Osteocyte (in vitro differentiated cells): Measurements from ENCODE around the gene ULBP2. TPM values are rescaled to one million over a fixed set of nuclear protein-coding genes. Genes with fewer than 3 reads are reported as not detected.
"Not testable (repeated sequence)": the region's sequence is repeated elsewhere in the genome, so short reads cannot be mapped to it uniquely, and the experiment has no call there.

Experiments used
- DNase-seq: peaks from one replicate; pipeline ENCODE4 v3.0.0; 2021; ENCODE audit warnings: mixed read lengths; ENCODE audit not compliant: unreplicated experiment; ENCODE audit errors: extremely low spot score
- H3K27ac Mint-ChIP-seq: one replicate; pipeline ENCODE4 v1.8.0; 2021; ENCODE audit warnings: mild to moderate bottlenecking, mixed read lengths; ENCODE audit not compliant: unreplicated experiment
- H3K27me3 Mint-ChIP-seq: one replicate; pipeline ENCODE4 v1.8.0; 2021; ENCODE audit warnings: mixed read lengths; ENCODE audit not compliant: unreplicated experiment
- H3K36me3 Mint-ChIP-seq: one replicate; pipeline ENCODE4 v1.8.0; 2021; ENCODE audit warnings: mixed read lengths; ENCODE audit not compliant: unreplicated experiment
- H3K4me1 Mint-ChIP-seq: one replicate; pipeline ENCODE4 v1.8.0; 2021; ENCODE audit warnings: mixed read lengths; ENCODE audit not compliant: unreplicated experiment
- H3K4me3 Mint-ChIP-seq: one replicate; pipeline ENCODE4 v1.8.0; 2021; ENCODE audit warnings: mild to moderate bottlenecking, moderate library complexity, mixed read lengths; ENCODE audit not compliant: unreplicated experiment
- H3K9me3 Mint-ChIP-seq: one replicate; pipeline ENCODE4 v1.8.0; 2021; ENCODE audit warnings: mixed read lengths; ENCODE audit not compliant: unreplicated experiment
- CTCF ChIP-seq: fragments of 200-600 bp; sonication (generic); IDR thresholded peaks from 2 replicates; pipeline ENCODE4 v1.5.0; 2021; ENCODE audit warnings: antibody characterized with exemption, mild to moderate bottlenecking, moderate library complexity
- total RNA-seq: library from RNA; stranded (reverse); gene quantifications from 2 replicates; pipeline ENCODE4 v1.2.1, GENCODE V29; 2021

The ULBP2 gene
- total RNA-seq, 1 donor from 2014 or later: 2.1 TPM

- no peak for TF ChIP-seq CTCF
- Mint-ChIP-seq H3K9me3 (no peaks in the 10 kb centered on the region), H3K27ac (no peak overlapping the region), H3K4me3 (no peak overlapping the region), H3K27me3 (peaks cover 26% of the 10 kb centered on the region), H3K36me3 (no peaks in the 10 kb centered on the region), H3K4me1 (no peaks in the 10 kb centered on the region)
- DNase-seq: peak; percentile 65
Observed at GRCh38 chr6:149915970-149916865, 25.6 kb upstream of the ULBP2 start.

- no peak for TF ChIP-seq CTCF
- no peak overlapping the region for H3K27ac Mint-ChIP-seq
- H3K9me3 Mint-ChIP-seq: no peaks in the 10 kb centered on the region
- H3K36me3 Mint-ChIP-seq: no peaks in the 10 kb centered on the region
- H3K4me3 Mint-ChIP-seq: no peak overlapping the region
- peaks cover 3% of the 10 kb centered on the region for H3K4me1 Mint-ChIP-seq
- peak; percentile 51 for DNase-seq
- peaks cover 18% of the 10 kb centered on the region for H3K27me3 Mint-ChIP-seq
Observed at GRCh38 chr6:149917679-149918078, 24.1 kb upstream of the ULBP2 start.

- TF ChIP-seq CTCF: no peak
- Mint-ChIP-seq H3K27ac (no peak overlapping the region), H3K9me3 (no peaks in the 10 kb centered on the region), H3K27me3 (peaks cover 11% of the 10 kb centered on the region), H3K36me3 (no peaks in the 10 kb centered on the region), H3K4me3 (no peak overlapping the region), H3K4me1 (peaks cover 8% of the 10 kb centered on the region)
- DNase-seq: peak; percentile 69
Observed at GRCh38 chr6:149918151-149918905, 23.5 kb upstream of the ULBP2 start.

- H3K27ac Mint-ChIP-seq: not testable (repeated sequence)
- H3K4me1 Mint-ChIP-seq: peaks cover 11% of the 10 kb centered on the region
- DNase-seq: peak; percentile 44
Observed at GRCh38 chr6:149919126-149919833, 22.5 kb upstream of the ULBP2 start.

GRCh38 chr6:149919834-149920225 lies 22.0 kb upstream of the ULBP2 start:
- H3K27me3 Mint-ChIP-seq: peaks cover 9% of the 10 kb centered on the region
- H3K4me3 Mint-ChIP-seq: no peak overlapping the region
- H3K36me3 Mint-ChIP-seq: no peaks in the 10 kb centered on the region
- H3K4me1 Mint-ChIP-seq: peaks cover 11% of the 10 kb centered on the region
- no peak for TF ChIP-seq CTCF
- no peaks in the 10 kb centered on the region for H3K9me3 Mint-ChIP-seq
- H3K27ac Mint-ChIP-seq: no peak overlapping the region
- no peak for DNase-seq

More at GRCh38 chr6:149919126-149919833, 22.5 kb upstream of the ULBP2 start:
- not testable (repeated sequence) for H3K36me3 Mint-ChIP-seq, H3K27me3 Mint-ChIP-seq, H3K9me3 Mint-ChIP-seq, H3K4me3 Mint-ChIP-seq
